Panc1 (cell line): ENCODE measurements around the gene ADCY2. TPM values are rescaled to one million over a fixed set of nuclear protein-coding genes. Genes with fewer than 3 reads are reported as not detected.

Experiments
- ATAC-seq: fragments of 200-7000 bp; cut with Tn5 transposase; 2 replicates; pipeline ENCODE4 v1.9.1; 2020; ENCODE audit warnings: mild to moderate bottlenecking, moderate library complexity
- BruUV-seq: library from RNA; stranded (reverse); fragments of 400-500 nt; replicated peaks from 2 replicates; lab custom pipeline; 2021; lab: Mats Ljungman, UMichigan
- CTCF ChIA-PET: fragments of 300-600 bp; sonication (Branson Sonifier 250); formaldehyde crosslinking; loops from one replicate; lab custom pipeline; 2022; ENCODE audit warnings: antibody characterized with exemption; lab: Charles Lee
- POLR2A ChIA-PET: fragments of 300-600 bp; sonication (Branson Sonifier 250); formaldehyde crosslinking; loops from one replicate; lab custom pipeline; 2022; ENCODE audit warnings: antibody characterized with exemption; lab: Charles Lee
- DNase-seq: peaks from one replicate; pipeline ENCODE4 v3.0.0-alpha.2; 2010; ENCODE audit warnings: low read depth, low spot score
- H3K27ac ChIP-seq: 2 replicates; pipeline ENCODE4 v1.5.1; 2011; ENCODE audit warnings: mild to moderate bottlenecking, low read length, inconsistent platforms
- H3K27me3 ChIP-seq: fragments of 200-500 bp; sonication (Bioruptor generic); 2 replicates; pipeline ENCODE4 v1.6.0; 2014; ENCODE audit warnings: low read length, inconsistent platforms; ENCODE audit not compliant: control insufficient read depth, insufficient read depth
- H3K36me3 ChIP-seq: fragments of 200-500 bp; sonication (Bioruptor generic); 2 replicates; pipeline ENCODE4 v1.5.1; 2014; ENCODE audit warnings: inconsistent platforms, mild to moderate bottlenecking, low read length, moderate library complexity; ENCODE audit not compliant: control insufficient read depth, insufficient read depth
- H3K4me1 ChIP-seq: 2 replicates; pipeline ENCODE4 v1.5.1; 2011; ENCODE audit warnings: inconsistent platforms, mild to moderate bottlenecking, low read length, moderate library complexity; ENCODE audit not compliant: control insufficient read depth, insufficient read depth
- H3K4me3 ChIP-seq, 2 experiments: 2 replicates each; pipeline ENCODE4 v1.5.1; 2011 to 2012; ENCODE audit warnings: low read depth in 2 of 2, low read length in 2 of 2, mild to moderate bottlenecking in 2 of 2, inconsistent platforms in 1 of 2, moderate library complexity in 1 of 2
- H3K9me3 ChIP-seq: fragments of 200-500 bp; sonication (Bioruptor generic); 2 replicates; pipeline ENCODE4 v1.5.1; 2014; ENCODE audit warnings: low read depth, mild to moderate bottlenecking, inconsistent platforms, low read length, moderate library complexity; ENCODE audit not compliant: control insufficient read depth, insufficient read depth
- POLR2AphosphoS5 ChIP-seq: IDR thresholded peaks from 2 replicates; pipeline ENCODE4 v1.6.1; 2012; ENCODE audit warnings: mild to moderate bottlenecking, low read depth, low read length, moderate library complexity
- SIN3A ChIP-seq: IDR thresholded peaks from 2 replicates; pipeline ENCODE4 v1.6.1; 2012; ENCODE audit warnings: low read depth, mild to moderate bottlenecking, low read length, moderate library complexity, borderline replicate concordance; ENCODE audit not compliant: insufficient read depth
- TCF7L2 ChIP-seq: IDR thresholded peaks from 2 replicates; pipeline ENCODE4 v1.6.1; 2011; ENCODE audit warnings: mild to moderate bottlenecking, low read depth, low read length, inconsistent platforms
- in situ Hi-C: cut with HindIII; loops from 2 replicates; pipeline ENCODE4 v1.10.0; 2016; ENCODE audit warnings: low sequenced_read_pairs, low pct_unique_long_range_greater_than_20kb
- intact Hi-C: fragments of 100-400 bp; cut with micrococcal nuclease; formaldehyde crosslinking; loops from one replicate; pipeline ENCODE4 v1.10.0; 2022; ENCODE audit not compliant: unreplicated experiment
- total RNA-seq: library from RNA; stranded (reverse); gene quantifications from one replicate; pipeline ENCODE4 v1.2.1, GENCODE V29; 2021; ENCODE audit not compliant: unreplicated experiment
- TF ChIP-seq, protein P1 (sequence below): fragments of 450-650 bp; IDR thresholded peaks from 2 replicates; pipeline ENCODE4 v1.5.1; 2017; ENCODE audit warnings: mild to moderate bottlenecking
- TF ChIP-seq, protein P2 (sequence below), 2 experiments: IDR thresholded peaks; 2 replicates each; pipeline ENCODE4 v1.6.1; 2011 to 2012; ENCODE audit warnings: low read depth in 2 of 2, control low read depth in 1 of 2, low read length in 1 of 2, mild to moderate bottlenecking in 1 of 2, moderate library complexity in 1 of 2; ENCODE audit not compliant: insufficient read depth in 1 of 2

The ADCY2 gene
- total RNA-seq, 1 experiment from 2014 or later = 0.13 TPM

DNA sequence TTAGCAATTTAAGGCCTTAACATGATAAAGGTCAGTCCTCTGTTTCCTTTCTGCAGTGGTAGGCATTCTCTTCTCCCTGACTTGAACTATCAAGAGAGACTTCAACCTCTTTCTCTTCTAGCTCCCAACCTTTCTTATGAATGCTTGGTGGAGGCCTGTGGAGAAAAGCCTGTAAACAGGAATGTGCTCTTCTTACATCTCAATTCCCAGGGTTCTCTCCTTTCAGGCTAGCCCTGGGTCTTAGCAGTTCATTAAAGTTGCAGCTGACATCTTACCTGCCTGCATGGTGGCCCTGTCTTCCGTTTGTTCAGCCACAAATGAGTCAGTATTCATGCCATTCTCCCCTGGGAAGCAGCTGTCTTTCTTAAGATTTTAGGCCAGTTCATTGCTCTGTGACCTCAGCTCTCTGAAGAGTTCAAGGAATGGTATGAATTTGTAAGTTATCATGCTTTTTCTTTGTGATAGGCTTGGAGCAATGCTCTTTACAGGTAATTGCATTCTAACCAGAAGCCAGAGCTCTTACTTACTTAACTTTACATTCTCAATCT is 77.8 kb downstream of the ADCY2 start:
- BruUV-seq = no TSS peak
- TF ChIP-seq, protein P1, sequence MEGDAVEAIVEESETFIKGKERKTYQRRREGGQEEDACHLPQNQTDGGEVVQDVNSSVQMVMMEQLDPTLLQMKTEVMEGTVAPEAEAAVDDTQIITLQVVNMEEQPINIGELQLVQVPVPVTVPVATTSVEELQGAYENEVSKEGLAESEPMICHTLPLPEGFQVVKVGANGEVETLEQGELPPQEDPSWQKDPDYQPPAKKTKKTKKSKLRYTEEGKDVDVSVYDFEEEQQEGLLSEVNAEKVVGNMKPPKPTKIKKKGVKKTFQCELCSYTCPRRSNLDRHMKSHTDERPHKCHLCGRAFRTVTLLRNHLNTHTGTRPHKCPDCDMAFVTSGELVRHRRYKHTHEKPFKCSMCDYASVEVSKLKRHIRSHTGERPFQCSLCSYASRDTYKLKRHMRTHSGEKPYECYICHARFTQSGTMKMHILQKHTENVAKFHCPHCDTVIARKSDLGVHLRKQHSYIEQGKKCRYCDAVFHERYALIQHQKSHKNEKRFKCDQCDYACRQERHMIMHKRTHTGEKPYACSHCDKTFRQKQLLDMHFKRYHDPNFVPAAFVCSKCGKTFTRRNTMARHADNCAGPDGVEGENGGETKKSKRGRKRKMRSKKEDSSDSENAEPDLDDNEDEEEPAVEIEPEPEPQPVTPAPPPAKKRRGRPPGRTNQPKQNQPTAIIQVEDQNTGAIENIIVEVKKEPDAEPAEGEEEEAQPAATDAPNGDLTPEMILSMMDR = no peak
- TF ChIP-seq SIN3A = no peak
- TF ChIP-seq, protein P2, sequence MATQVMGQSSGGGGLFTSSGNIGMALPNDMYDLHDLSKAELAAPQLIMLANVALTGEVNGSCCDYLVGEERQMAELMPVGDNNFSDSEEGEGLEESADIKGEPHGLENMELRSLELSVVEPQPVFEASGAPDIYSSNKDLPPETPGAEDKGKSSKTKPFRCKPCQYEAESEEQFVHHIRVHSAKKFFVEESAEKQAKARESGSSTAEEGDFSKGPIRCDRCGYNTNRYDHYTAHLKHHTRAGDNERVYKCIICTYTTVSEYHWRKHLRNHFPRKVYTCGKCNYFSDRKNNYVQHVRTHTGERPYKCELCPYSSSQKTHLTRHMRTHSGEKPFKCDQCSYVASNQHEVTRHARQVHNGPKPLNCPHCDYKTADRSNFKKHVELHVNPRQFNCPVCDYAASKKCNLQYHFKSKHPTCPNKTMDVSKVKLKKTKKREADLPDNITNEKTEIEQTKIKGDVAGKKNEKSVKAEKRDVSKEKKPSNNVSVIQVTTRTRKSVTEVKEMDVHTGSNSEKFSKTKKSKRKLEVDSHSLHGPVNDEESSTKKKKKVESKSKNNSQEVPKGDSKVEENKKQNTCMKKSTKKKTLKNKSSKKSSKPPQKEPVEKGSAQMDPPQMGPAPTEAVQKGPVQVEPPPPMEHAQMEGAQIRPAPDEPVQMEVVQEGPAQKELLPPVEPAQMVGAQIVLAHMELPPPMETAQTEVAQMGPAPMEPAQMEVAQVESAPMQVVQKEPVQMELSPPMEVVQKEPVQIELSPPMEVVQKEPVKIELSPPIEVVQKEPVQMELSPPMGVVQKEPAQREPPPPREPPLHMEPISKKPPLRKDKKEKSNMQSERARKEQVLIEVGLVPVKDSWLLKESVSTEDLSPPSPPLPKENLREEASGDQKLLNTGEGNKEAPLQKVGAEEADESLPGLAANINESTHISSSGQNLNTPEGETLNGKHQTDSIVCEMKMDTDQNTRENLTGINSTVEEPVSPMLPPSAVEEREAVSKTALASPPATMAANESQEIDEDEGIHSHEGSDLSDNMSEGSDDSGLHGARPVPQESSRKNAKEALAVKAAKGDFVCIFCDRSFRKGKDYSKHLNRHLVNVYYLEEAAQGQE (IDR thresholded peaks at IDR 0.05; ENCODE audit: insufficient read depth in 1 of 2, low read depth in 2 of 2, low read length in 1 of 2) = no peak
- no peak for TF ChIP-seq TCF7L2
- TF ChIP-seq POLR2AphosphoS5 = no peak
- Histone ChIP-seq H3K27me3 (no peaks in the 10 kb centered on the region), H3K4me3 (no peak overlapping the region), H3K9me3 (peaks cover 5% of the 10 kb centered on the region; the same call in 1 of the 2 replicates), H3K4me1 (no peaks in the 10 kb centered on the region), H3K36me3 (no peaks in the 10 kb centered on the region; the same call in 1 of the 2 replicates), H3K27ac (no peak overlapping the region)
- no peak for ATAC-seq
- in situ Hi-C loops (no loop called here), intact Hi-C loops (no loop called here)
- ChIA-PET CTCF (no interaction called here), POLR2A (interaction anchor here (0.6 kb wide), 1 partner anchor 248 kb away, joined by 3 read pairs; no protein-coding TSS in a partner anchor)
- DNase-seq = no peak

DNA sequence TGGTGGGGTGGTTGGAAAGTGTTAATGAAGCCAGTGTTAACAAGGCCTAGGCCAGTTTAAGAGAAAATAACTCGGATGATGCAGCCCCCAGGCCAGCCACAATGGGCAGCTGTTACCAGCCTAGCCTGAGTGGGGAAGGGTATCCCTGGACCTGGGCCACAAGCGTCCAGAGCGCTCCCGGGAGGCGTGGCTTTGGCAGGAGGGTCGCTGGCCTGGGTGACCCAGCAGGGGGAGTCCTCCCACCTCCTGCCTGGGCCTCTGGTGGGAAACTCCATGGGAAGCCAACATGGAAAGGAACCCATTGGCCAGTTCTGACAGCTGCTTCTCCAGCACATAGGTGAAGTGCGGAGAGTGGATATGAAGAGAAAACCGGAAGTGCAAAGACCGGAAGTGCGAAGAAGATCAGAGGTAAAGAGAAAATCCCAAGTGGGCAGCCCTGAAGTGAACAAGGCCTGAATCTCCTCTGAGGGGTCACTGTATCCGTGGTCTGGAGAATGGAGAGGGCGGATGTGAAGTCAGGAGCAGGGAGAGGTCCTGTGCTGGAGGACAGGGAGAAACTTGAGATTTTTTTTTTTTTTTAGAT is 79.0 kb downstream of the ADCY2 start:
- CTCF ChIA-PET = no interaction called here
- H3K27ac ChIP-seq = no peak overlapping the region
- intact Hi-C loops (no loop called here), in situ Hi-C loops (no loop called here)
- no peak for ATAC-seq
- TF ChIP-seq, protein P2 (IDR thresholded peaks at IDR 0.05; ENCODE audit: insufficient read depth in 1 of 2, low read depth in 2 of 2, low read length in 1 of 2) = no peak
- TF ChIP-seq, protein P1 = no peak
- TF ChIP-seq POLR2AphosphoS5 (no peak), SIN3A (no peak), TCF7L2 (no peak)
- H3K36me3 ChIP-seq = no peaks in the 10 kb centered on the region; the same call in 1 of the 2 replicates
- no peaks in the 10 kb centered on the region for H3K27me3 ChIP-seq
- POLR2A ChIA-PET = no interaction called here
- H3K4me1 ChIP-seq = no peaks in the 10 kb centered on the region
- BruUV-seq = no TSS peak
- H3K4me3 ChIP-seq = no peak overlapping the region
- peaks cover 5% of the 10 kb centered on the region; the same call in 1 of the 2 replicates for H3K9me3 ChIP-seq
- DNase-seq = no peak
